T-helper 1 cell treated with Interleukin-12 subunit alpha and Interleukin-12 subunit beta and Interleukin-4 antibody, amounts not matched to agents 30 μg/mL and 1 μg/mL, for 36 hours (primary cell): ENCODE results near the gene PRKX.
"Not testable (repeated sequence)": the region's sequence is repeated elsewhere in the genome, so short reads cannot be mapped to it uniquely, and the experiment has no call there.

Experiments used
- H3K27ac Mint-ChIP-seq: one replicate; pipeline ENCODE4 v1.8.0; 2021; ENCODE audit warnings: mild to moderate bottlenecking, mixed read lengths
- H3K27me3 Mint-ChIP-seq: one replicate; pipeline ENCODE4 v1.8.0; 2021; ENCODE audit warnings: low read depth, mixed read lengths
- H3K36me3 Mint-ChIP-seq: one replicate; pipeline ENCODE4 v1.8.0; 2021; ENCODE audit warnings: low read depth, mixed read lengths
- H3K4me1 Mint-ChIP-seq: one replicate; pipeline ENCODE4 v1.8.0; 2021; ENCODE audit warnings: low read depth, mixed read lengths
- H3K4me3 Mint-ChIP-seq: one replicate; pipeline ENCODE4 v1.8.0; 2021; ENCODE audit warnings: mild to moderate bottlenecking, moderate library complexity, mixed read lengths
- H3K9me3 Mint-ChIP-seq: one replicate; pipeline ENCODE4 v1.8.0; 2021; ENCODE audit warnings: mixed read lengths

Gene PRKX

GRCh38 chrX:3697701-3698279, 15.7 kb downstream of the PRKX start:
- Mint-ChIP-seq H3K4me3 (no peak overlapping the region), H3K4me1 (peaks cover 47% of the 10 kb centered on the region), H3K9me3 (no peaks in the 10 kb centered on the region), H3K27ac (peak overlapping the region; percentile 41), H3K36me3 (peaks cover 38% of the 10 kb centered on the region), H3K27me3 (no peaks in the 10 kb centered on the region)

- Mint-ChIP-seq H3K27me3 (no peaks in the 10 kb centered on the region), H3K27ac (peak overlapping the region; percentile 41), H3K4me1 (peaks cover 47% of the 10 kb centered on the region), H3K9me3 (no peaks in the 10 kb centered on the region), H3K4me3 (no peak overlapping the region), H3K36me3 (peaks cover 37% of the 10 kb centered on the region)
Observed at GRCh38 chrX:3697220-3697684, 16.2 kb downstream of the PRKX start.

GRCh38 chrX:3695536-3695935, 17.9 kb downstream of the PRKX start:
- Mint-ChIP-seq H3K36me3 (peaks cover 29% of the 10 kb centered on the region), H3K27me3 (no peaks in the 10 kb centered on the region), H3K4me1 (peaks cover 50% of the 10 kb centered on the region), H3K4me3 (peak overlapping the region; percentile 17), H3K27ac (peak overlapping the region; percentile 62), H3K9me3 (no peaks in the 10 kb centered on the region)

- H3K9me3 Mint-ChIP-seq: no peaks in the 10 kb centered on the region
- no peaks in the 10 kb centered on the region for H3K27me3 Mint-ChIP-seq
- no peak overlapping the region for H3K4me3 Mint-ChIP-seq
- peaks cover 27% of the 10 kb centered on the region for H3K4me1 Mint-ChIP-seq
- H3K27ac Mint-ChIP-seq: no peak overlapping the region
- peaks cover 15% of the 10 kb centered on the region for H3K36me3 Mint-ChIP-seq
Observed at GRCh38 chrX:3690140-3690539, 23.3 kb downstream of the PRKX start.

- H3K27me3 Mint-ChIP-seq, H3K27ac Mint-ChIP-seq: not testable (repeated sequence)
- peaks cover 21% of the 10 kb centered on the region for H3K4me1 Mint-ChIP-seq
Observed at GRCh38 chrX:3683236-3683635, 30.2 kb downstream of the PRKX start.

GRCh38 chrX:3680459-3680858, 33.0 kb downstream of the PRKX start:
- H3K36me3 Mint-ChIP-seq: peaks cover 14% of the 10 kb centered on the region
- no peak overlapping the region for H3K4me3 Mint-ChIP-seq
- H3K27ac Mint-ChIP-seq: no peak overlapping the region
- H3K4me1 Mint-ChIP-seq: peaks cover 30% of the 10 kb centered on the region
- H3K9me3 Mint-ChIP-seq: no peaks in the 10 kb centered on the region
- no peaks in the 10 kb centered on the region for H3K27me3 Mint-ChIP-seq

More at GRCh38 chrX:3683236-3683635, 30.2 kb downstream of the PRKX start:
- H3K9me3 Mint-ChIP-seq, H3K4me3 Mint-ChIP-seq, H3K36me3 Mint-ChIP-seq: not testable (repeated sequence)

GRCh38 chrX:3679669-3680068, 33.8 kb downstream of the PRKX start:
- Mint-ChIP-seq H3K36me3 (peaks cover 16% of the 10 kb centered on the region), H3K27me3 (no peaks in the 10 kb centered on the region), H3K4me1 (peaks cover 25% of the 10 kb centered on the region), H3K9me3 (no peaks in the 10 kb centered on the region), H3K27ac (no peak overlapping the region), H3K4me3 (no peak overlapping the region)

GRCh38 chrX:3678328-3678727, 35.1 kb downstream of the PRKX start:
- no peaks in the 10 kb centered on the region for H3K27me3 Mint-ChIP-seq
- peaks cover 25% of the 10 kb centered on the region for H3K36me3 Mint-ChIP-seq
- no peaks in the 10 kb centered on the region for H3K9me3 Mint-ChIP-seq
- H3K27ac Mint-ChIP-seq: no peak overlapping the region
- H3K4me1 Mint-ChIP-seq: peaks cover 28% of the 10 kb centered on the region
- no peak overlapping the region for H3K4me3 Mint-ChIP-seq

- Mint-ChIP-seq H3K9me3 (no peaks in the 10 kb centered on the region), H3K36me3 (peaks cover 32% of the 10 kb centered on the region), H3K4me1 (peaks cover 27% of the 10 kb centered on the region), H3K4me3 (no peak overlapping the region), H3K27me3 (no peaks in the 10 kb centered on the region), H3K27ac (no peak overlapping the region)
Observed at GRCh38 chrX:3674881-3675280, 38.6 kb downstream of the PRKX start.

GRCh38 chrX:3669841-3670475, 43.5 kb downstream of the PRKX start:
- Mint-ChIP-seq H3K27me3 (no peaks in the 10 kb centered on the region), H3K4me1 (peaks cover 12% of the 10 kb centered on the region), H3K36me3 (peaks cover 36% of the 10 kb centered on the region), H3K9me3 (no peaks in the 10 kb centered on the region), H3K4me3 (no peak overlapping the region), H3K27ac (no peak overlapping the region)

- no peak overlapping the region for H3K4me3 Mint-ChIP-seq
- no peaks in the 10 kb centered on the region for H3K9me3 Mint-ChIP-seq
- H3K27ac Mint-ChIP-seq: no peak overlapping the region
- no peaks in the 10 kb centered on the region for H3K27me3 Mint-ChIP-seq
- H3K36me3 Mint-ChIP-seq: peaks cover 20% of the 10 kb centered on the region
- peaks cover 11% of the 10 kb centered on the region for H3K4me1 Mint-ChIP-seq
Observed at GRCh38 chrX:3666975-3667374, 46.5 kb downstream of the PRKX start.

- Mint-ChIP-seq H3K36me3 (peaks cover 23% of the 10 kb centered on the region), H3K27me3 (no peaks in the 10 kb centered on the region), H3K4me3 (no peak overlapping the region), H3K27ac (no peak overlapping the region), H3K9me3 (no peaks in the 10 kb centered on the region), H3K4me1 (peaks cover 16% of the 10 kb centered on the region)
Observed at GRCh38 chrX:3664921-3665320, 48.5 kb downstream of the PRKX start.

- H3K9me3 Mint-ChIP-seq, H3K4me3 Mint-ChIP-seq, H3K27me3 Mint-ChIP-seq: not testable (repeated sequence)
- Mint-ChIP-seq H3K27ac (peak overlapping the region; percentile 57), H3K36me3 (peaks cover 17% of the 10 kb centered on the region), H3K4me1 (peaks cover 12% of the 10 kb centered on the region)
Observed at GRCh38 chrX:3663576-3664250, 49.7 kb downstream of the PRKX start.

- peaks cover 9% of the 10 kb centered on the region for H3K4me1 Mint-ChIP-seq
- H3K27ac Mint-ChIP-seq: no peak overlapping the region
- no peaks in the 10 kb centered on the region for H3K9me3 Mint-ChIP-seq
- no peaks in the 10 kb centered on the region for H3K27me3 Mint-ChIP-seq
- H3K4me3 Mint-ChIP-seq: no peak overlapping the region
- peaks cover 10% of the 10 kb centered on the region for H3K36me3 Mint-ChIP-seq
Observed at GRCh38 chrX:3659761-3660160, 53.7 kb downstream of the PRKX start.

GRCh38 chrX:3655181-3655580, 58.3 kb downstream of the PRKX start:
- peaks cover 16% of the 10 kb centered on the region for H3K36me3 Mint-ChIP-seq
- H3K27ac Mint-ChIP-seq: no peak overlapping the region
- no peak overlapping the region for H3K4me3 Mint-ChIP-seq
- H3K27me3 Mint-ChIP-seq: no peaks in the 10 kb centered on the region
- H3K4me1 Mint-ChIP-seq: peaks cover 7% of the 10 kb centered on the region
- no peaks in the 10 kb centered on the region for H3K9me3 Mint-ChIP-seq
